ENCODE measurements around the gene GAK.
"Not testable (repeated sequence)": the region's sequence is repeated elsewhere in the genome, so short reads cannot be mapped to it uniquely, and the experiment has no call there.

The GAK gene

DNA sequence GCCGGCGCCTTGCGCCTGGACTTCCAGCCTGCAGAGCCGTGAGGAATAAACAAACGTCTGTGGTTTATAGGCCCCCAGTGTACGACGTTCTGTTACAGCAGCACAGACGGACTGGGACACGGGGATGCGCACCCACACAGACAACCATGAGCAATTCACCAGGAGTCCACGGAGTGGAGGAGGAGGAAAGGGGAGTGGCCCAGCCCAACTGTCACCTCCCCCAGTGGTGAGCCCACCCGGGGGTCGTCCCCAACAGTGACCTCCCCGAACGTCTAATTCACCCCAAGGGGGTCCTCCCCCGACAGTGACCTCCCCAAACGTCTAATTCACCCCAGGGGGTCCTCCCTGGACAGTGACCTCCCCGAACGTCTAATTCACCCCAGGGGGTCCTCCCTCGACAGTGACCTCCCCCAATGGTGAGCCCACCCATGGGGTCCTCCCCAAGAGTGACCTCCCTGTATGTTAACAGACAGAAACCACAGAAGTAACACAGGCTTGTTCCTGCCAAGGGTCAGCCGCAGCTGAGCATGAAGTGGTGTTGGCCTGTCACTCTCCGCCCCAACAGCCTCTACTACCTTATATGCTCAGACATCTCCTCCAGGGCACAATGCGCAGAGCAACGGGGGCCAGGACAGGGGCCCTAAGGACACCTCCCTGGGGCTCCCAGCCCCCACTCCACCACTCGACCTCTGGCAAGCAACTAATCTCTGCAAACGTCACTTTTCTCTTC lies 6.2 kb downstream of the GAK start:
- no peak for DNase-seq (ENCODE audit: low spot score)
- TF ChIP-seq, protein P1, sequence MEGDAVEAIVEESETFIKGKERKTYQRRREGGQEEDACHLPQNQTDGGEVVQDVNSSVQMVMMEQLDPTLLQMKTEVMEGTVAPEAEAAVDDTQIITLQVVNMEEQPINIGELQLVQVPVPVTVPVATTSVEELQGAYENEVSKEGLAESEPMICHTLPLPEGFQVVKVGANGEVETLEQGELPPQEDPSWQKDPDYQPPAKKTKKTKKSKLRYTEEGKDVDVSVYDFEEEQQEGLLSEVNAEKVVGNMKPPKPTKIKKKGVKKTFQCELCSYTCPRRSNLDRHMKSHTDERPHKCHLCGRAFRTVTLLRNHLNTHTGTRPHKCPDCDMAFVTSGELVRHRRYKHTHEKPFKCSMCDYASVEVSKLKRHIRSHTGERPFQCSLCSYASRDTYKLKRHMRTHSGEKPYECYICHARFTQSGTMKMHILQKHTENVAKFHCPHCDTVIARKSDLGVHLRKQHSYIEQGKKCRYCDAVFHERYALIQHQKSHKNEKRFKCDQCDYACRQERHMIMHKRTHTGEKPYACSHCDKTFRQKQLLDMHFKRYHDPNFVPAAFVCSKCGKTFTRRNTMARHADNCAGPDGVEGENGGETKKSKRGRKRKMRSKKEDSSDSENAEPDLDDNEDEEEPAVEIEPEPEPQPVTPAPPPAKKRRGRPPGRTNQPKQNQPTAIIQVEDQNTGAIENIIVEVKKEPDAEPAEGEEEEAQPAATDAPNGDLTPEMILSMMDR (IDR thresholded peaks at IDR 0.05; ENCODE audit: extremely low read depth, missing control alignments): no peak

DNA sequence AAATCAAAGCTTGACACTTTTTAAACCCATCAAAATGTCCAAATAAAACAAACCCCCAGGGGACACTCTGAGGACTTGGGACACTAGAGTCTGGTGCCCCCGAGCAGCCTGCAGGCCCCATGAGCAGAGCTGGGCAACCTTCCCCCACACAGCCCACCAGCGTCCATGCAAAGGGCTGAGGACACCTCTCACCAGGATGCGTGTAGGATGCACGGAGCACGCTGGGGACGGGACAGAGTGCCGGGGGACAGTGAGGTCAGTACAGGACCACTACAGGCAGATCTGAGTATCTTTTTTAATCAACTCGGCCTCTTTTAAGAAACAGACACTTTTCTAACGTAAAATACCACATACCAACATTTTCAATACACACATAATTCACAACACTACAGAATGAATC lies 6.9 kb downstream of the GAK start:
- TF ChIP-seq, protein P1 (IDR thresholded peaks at IDR 0.05; ENCODE audit: extremely low read depth, missing control alignments): no peak
- DNase-seq (ENCODE audit: low spot score): no peak

DNA sequence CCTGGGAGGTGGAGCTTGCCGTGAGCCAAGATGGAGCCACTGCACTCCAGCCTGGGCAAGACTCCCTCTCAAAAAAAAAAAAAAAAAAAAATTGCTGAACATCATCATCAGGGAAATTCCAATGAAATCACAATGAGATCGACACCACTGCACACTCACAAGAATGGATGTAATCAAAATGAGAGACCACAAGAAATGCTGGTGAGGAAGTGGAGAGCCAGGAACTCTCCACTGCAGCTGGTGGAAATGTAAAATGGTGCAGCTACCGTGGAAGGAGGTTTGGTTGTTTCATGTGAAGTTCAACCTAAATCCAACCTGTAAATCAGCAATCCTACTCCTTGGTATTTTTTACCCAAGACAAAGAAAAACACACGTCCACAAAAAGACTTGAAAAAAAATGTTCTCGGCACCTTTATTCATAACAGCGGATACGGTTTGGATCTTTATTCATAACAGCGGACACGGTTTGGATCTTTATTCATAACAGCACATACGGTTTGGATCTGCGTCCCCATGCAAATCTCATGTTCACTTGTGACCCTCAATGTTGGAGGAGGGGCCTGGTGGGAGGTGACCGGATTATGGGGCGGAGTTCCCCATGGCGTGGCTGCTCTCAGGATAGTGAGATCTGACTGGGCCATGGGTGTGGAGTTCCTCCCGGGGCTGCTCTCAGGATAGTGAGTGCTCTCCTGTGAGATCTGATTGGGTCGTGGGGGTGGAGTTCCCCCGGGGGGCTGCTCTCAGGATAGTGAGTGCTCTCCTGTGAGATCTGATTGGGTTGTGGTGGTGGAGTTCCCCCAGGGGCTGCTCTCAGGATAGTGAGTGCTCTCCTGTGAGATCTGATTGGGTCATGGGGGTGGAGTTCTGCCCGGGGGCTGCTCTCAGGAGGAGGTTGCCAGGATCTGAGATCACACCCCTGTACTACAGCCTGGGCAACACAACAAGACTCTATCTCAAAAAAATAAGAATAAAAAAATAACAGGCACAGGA lies 7.7 kb downstream of the GAK start:
- TF ChIP-seq, protein P1 (IDR thresholded peaks at IDR 0.05; ENCODE audit: extremely low read depth, missing control alignments): no peak
- DNase-seq (ENCODE audit: low spot score): peak; percentile 75

DNA sequence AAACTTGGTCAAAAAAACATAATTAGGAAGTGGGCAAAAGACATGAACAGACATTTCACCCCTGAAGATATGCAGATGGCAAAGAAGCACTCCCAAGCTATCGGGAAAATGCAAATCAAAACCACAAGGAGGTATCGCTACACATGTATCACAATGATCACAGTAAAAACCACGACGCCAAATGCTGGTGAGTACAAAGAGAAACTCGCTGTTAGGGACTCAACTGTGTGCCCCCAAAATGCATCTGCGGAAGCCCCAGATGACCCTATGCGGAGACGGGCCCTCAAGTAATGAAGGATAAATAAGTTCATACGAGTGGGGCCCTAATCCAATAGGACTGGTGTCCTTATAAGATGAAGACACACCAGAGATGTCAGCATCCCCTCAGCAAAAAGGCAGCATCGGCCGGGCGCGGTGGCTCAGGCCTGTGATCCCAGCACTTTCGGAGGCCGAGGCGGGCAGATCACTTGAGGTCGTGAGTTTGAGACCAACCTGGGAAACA lies 10.2 kb downstream of the GAK start:
- peak; percentile 72 for DNase-seq (ENCODE audit: low spot score)
- TF ChIP-seq, protein P1 (IDR thresholded peaks at IDR 0.05; ENCODE audit: extremely low read depth, missing control alignments): no peak

DNA sequence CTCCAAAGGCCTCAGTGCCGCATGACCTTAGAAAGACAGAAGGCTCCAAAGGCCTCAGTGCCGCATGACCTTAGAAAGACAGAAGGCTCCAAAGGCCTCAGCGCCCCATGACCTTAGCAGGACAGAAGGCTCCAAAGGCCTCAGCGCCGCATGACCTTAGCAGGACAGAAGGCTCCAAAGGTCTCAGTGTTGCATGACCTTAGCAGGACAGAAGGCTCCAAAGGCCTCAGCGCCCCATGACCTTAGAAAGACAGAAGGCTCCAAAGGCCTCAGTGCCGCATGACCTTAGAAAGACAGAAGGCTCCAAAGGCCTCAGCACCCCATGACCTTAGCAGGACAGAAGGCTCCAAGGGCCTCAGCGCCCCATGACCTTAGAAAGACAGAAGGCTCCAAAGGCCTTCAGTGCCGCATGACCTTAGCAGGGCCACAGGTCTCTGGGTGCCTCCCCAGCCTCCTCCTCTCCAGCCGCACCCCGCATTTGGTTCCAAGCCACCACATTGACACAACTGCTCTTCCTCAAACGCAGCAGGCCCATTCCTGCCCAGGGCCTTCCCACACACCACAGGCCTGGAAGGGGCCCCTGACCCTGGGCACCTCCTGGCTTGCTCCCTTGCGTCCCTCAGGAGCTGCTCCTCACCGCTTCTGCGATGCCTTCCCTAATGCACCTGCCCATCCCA lies 13.0 kb downstream of the GAK start:
- DNase-seq (ENCODE audit: low spot score): not testable (repeated sequence)

DNA sequence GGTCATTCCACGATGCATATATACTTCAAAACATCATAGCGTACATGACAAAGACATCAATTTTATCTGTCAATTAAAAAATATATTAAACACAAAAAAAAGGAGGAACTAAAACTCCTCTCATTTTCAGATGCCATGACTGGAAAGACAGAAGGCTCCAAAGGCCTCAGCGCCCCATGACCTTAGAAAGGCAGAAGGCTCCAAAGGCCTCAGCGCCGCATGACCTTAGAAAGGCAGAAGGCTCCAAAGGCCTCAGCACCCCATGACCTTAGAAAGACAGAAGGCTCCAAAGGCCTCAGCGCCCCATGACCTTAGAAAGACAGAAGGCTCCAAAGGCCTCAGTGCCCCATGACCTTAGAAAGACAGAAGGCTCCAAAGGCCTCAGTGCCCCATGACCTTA lies 13.5 kb downstream of the GAK start:
- not testable (repeated sequence) for DNase-seq (ENCODE audit: low spot score)

DNA sequence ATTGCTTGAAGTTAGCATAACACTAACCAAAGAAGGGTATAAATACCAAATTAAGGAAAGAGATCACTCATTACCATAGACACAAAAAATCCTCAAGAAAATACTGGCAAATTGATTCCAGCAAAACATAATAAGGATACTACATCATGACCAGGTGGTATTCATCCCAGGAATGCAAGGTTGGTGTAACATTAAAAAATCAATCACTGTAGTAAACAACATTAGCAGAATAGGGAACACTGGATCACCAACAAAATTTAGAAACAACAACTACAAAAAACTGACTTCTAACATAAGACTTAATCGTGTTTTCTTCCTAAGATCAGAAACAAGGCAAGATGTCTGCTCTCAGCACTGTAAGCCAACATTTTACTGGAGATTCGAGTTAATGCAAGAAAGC lies 14.1 kb downstream of the GAK start:
- TF ChIP-seq, protein P1 (IDR thresholded peaks at IDR 0.05; ENCODE audit: extremely low read depth, missing control alignments): no peak
- no peak for DNase-seq (ENCODE audit: low spot score)

DNA sequence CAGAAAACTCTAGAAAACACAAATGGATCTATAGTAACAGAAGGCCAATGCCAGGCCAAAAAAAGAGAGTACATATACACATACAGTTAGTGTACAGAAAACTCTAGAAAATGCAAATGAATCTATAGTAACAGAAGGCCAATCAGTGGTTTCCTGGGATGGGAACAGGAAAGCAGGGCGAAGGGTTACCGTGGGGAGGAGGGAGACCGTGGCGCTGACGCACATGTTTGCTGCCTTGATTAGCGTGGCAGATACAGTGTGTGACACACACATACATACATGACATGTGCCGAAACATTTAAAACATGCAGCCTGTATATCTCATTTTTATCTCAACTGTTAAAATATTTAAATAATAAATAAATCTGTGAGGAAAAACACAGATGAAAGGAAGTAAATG lies 14.7 kb downstream of the GAK start:
- DNase-seq (ENCODE audit: low spot score): no peak
- TF ChIP-seq, protein P1 (IDR thresholded peaks at IDR 0.05; ENCODE audit: extremely low read depth, missing control alignments): no peak
